Gastroesophageal sphincter (tissue), 4 donors: ENCODE measurements around the gene XYLT1. TPM values are rescaled to one million over a fixed set of nuclear protein-coding genes. Genes with fewer than 3 reads are reported as not detected.

Experiments used
- ATAC-seq: fragments of 150-250 bp; one replicate; pipeline ENCODE4 v1.9.1; 2016; ENCODE audit warnings: mild to moderate bottlenecking, moderate library complexity
- H3K27ac ChIP-seq, 4 donors: fragments of 200-600 bp; sonication (generic) in 3 of 4; 1 replicate in 3 of 4; 2 replicates in 1 of 4; pipeline ENCODE4 v1.5.1; 2016 to 2019
- H3K27me3 ChIP-seq: fragments of 200-600 bp; sonication (generic); one replicate; pipeline ENCODE4 v1.5.1; 2019
- H3K36me3 ChIP-seq, 2 donors: fragments of 200-600 bp; sonication (generic); one replicate each; pipeline ENCODE4 v1.5.1; 2019; ENCODE audit warnings: control low read depth in 1 of 2
- H3K4me1 ChIP-seq, 3 donors: fragments of 200-600 bp; sonication (generic); 1 replicate in 2 of 3; 2 replicates in 1 of 3; pipeline ENCODE4 v1.5.1; 2016 to 2019; ENCODE audit warnings: control low read depth in 2 of 3
- H3K4me3 ChIP-seq, 2 donors: fragments of 200-600 bp; sonication (generic); one replicate each; pipeline ENCODE4 v1.5.1; 2019; ENCODE audit warnings: mild to moderate bottlenecking in 1 of 2, moderate library complexity in 1 of 2
- H3K9me3 ChIP-seq, 3 donors: fragments of 200-600 bp; sonication (generic); one replicate each; pipeline ENCODE4 v1.5.1; 2017 to 2019; ENCODE audit warnings: control low read depth in 2 of 3
- CTCF ChIP-seq, 4 experiments: fragments of 200-600 bp in 2 of 4; fragments of 450-650 bp in 2 of 4; sonication (generic) in 1 of 4; IDR thresholded peaks; one replicate each; pipeline ENCODE4 v1.5.1; 2017 to 2019; ENCODE audit warnings: antibody characterized with exemption in 4 of 4, mild to moderate bottlenecking in 2 of 4, moderate library complexity in 2 of 4
- EP300 ChIP-seq: sonication (generic); formaldehyde crosslinking; IDR thresholded peaks from one replicate; pipeline ENCODE4 v1.6.1; 2017; ENCODE audit warnings: antibody characterized with exemption, mild to moderate bottlenecking
- POLR2A ChIP-seq, 2 donors: fragments of 450-650 bp; IDR thresholded peaks; one replicate each; pipeline ENCODE4 v1.6.1; 2017; ENCODE audit warnings: antibody characterized with exemption in 2 of 2, mild to moderate bottlenecking in 2 of 2, moderate library complexity in 1 of 2
- POLR2AphosphoS5 ChIP-seq: sonication (generic); formaldehyde crosslinking; IDR thresholded peaks from one replicate; pipeline ENCODE4 v1.6.1; 2017; ENCODE audit warnings: antibody characterized with exemption
- WGBS, 2 donors: methylation state at CpG; one replicate each; pipeline ENCODE4 v1.1.5; 2018; ENCODE audit warnings: low coverage in 1 of 2; 5-methylcytosine and 5-hydroxymethylcytosine counted together
- total RNA-seq, 4 donors: library from RNA; depleted of rRNA; stranded (reverse); fragments of >200 nt; gene quantifications; one replicate each; pipeline ENCODE4 v1.1.0, GENCODE V29; 2016

The XYLT1 gene
- total RNA-seq, 4 donors from 2014 or later: 19.1 to 51.6 (median 23.7) TPM

DNA sequence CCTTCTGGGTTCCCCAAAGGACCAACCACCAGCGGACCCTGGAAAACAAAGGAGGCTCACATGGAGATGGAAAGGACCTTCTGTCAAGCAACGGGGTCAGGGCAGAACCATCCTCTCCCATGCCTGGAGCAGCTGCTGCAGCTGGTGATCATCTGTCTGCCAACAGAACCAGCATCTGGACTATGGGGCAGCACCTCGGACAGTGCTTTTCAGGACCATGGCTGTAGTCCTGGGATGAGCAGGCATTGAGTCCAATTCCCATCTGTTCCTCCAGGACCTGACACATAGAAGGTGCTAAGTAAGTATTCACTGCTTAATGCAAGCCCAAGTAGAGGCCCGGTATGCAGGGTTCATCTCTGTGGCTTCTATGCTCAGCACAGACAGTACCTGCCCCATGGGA is 304.7 kb downstream of the XYLT1 start:
- TF ChIP-seq POLR2AphosphoS5: no peak
- TF ChIP-seq EP300: no peak
- TF ChIP-seq POLR2A (IDR thresholded peaks at IDR 0.05): no peak
- no peak for TF ChIP-seq CTCF (IDR thresholded peaks at IDR 0.05)
- Histone ChIP-seq H3K36me3 (peaks cover 0 to 25% of the 10 kb centered on the region in 2 donors), H3K27me3 (no peaks in the 10 kb centered on the region), H3K9me3 (no peaks in the 10 kb centered on the region), H3K4me3 (no peak overlapping the region), H3K4me1 (no peaks in the 10 kb centered on the region), H3K27ac (no peak overlapping the region)
- 86 to 100% methylated on average over 1 of the region's 4 CpGs for WGBS, 2 donors
- no peak for ATAC-seq

DNA sequence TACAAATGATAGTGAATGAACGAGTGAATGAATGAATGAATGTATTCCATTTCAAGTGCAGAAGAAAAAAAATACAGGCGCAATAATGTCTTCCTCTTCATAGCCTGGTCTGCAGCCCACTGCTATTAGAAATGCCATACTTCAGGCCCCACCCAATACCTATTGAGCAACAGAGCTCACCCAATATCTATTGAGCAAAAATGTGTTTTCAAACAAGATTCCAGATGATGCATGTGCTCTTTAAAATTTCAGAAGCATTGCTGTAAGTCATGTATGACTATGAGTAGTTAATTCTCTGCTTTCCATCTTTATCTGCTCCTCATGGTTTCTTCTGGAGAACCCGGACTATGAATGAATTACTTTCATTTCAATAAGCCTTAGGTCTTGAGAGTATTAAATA is 308.2 kb downstream of the XYLT1 start:
- WGBS, 2 donors: 90 to 100% methylated on average over 1 to 3 of the region's 3 CpGs
- TF ChIP-seq CTCF (IDR thresholded peaks at IDR 0.05): no peak
- TF ChIP-seq POLR2A (IDR thresholded peaks at IDR 0.05): no peak
- no peak for TF ChIP-seq POLR2AphosphoS5
- TF ChIP-seq EP300: no peak
- H3K4me3 ChIP-seq: no peak overlapping the region
- H3K27ac ChIP-seq: no peak overlapping the region
- no peaks in the 10 kb centered on the region for H3K27me3 ChIP-seq
- H3K4me1 ChIP-seq: no peaks in the 10 kb centered on the region
- ATAC-seq: no peak
- no peaks in the 10 kb centered on the region for H3K9me3 ChIP-seq
- H3K36me3 ChIP-seq: peaks cover 0 to 26% of the 10 kb centered on the region in 2 donors

GRCh38 chr16:17160920-17161431 is 309.8 kb downstream of the XYLT1 start:
- Histone ChIP-seq H3K4me1 (no peaks in the 10 kb centered on the region), H3K36me3 (peaks cover 0 to 23% of the 10 kb centered on the region in 2 donors), H3K4me3 (no peak overlapping the region), H3K27me3 (no peaks in the 10 kb centered on the region), H3K9me3 (no peaks in the 10 kb centered on the region), H3K27ac (no peak overlapping the region)
- WGBS, 2 donors: 57 to 59% methylated on average over 1 to 5 of the region's 17 CpGs
- ATAC-seq: no peak
- TF ChIP-seq POLR2A (IDR thresholded peaks at IDR 0.05): no peak
- no peak for TF ChIP-seq CTCF (IDR thresholded peaks at IDR 0.05)
- no peak for TF ChIP-seq POLR2AphosphoS5
- TF ChIP-seq EP300: no peak

GRCh38 chr16:17160285-17160853 is 310.4 kb downstream of the XYLT1 start:
- Histone ChIP-seq H3K27me3 (no peaks in the 10 kb centered on the region), H3K9me3 (no peaks in the 10 kb centered on the region), H3K4me1 (no peaks in the 10 kb centered on the region), H3K4me3 (no peak overlapping the region), H3K27ac (no peak overlapping the region), H3K36me3 (peaks cover 0 to 21% of the 10 kb centered on the region in 2 donors)
- ATAC-seq: no peak
- 70 to 78% methylated on average over 9 to 11 of the region's 18 CpGs for WGBS, 2 donors
- no peak for TF ChIP-seq POLR2AphosphoS5
- no peak for TF ChIP-seq EP300
- TF ChIP-seq POLR2A (IDR thresholded peaks at IDR 0.05): no peak
- TF ChIP-seq CTCF (IDR thresholded peaks at IDR 0.05): no peak

DNA sequence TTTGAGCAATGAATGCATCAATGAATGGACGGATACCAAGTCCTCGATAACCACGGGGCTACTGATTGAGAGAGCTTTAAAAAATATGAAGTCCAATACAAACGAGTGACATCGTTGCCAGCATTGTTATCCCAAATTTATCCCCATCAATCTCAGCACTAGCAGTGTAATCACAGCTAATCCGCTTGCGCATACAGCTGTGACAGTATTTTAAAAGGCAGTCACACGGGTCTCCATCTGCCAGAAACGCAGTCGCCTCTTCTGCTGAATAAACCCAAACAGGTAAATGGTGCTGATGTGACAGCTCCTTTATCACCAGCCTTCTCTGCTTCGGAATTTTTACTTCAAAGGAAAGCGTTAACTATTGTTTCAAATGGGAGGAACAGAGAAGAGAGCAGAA is 311.1 kb downstream of the XYLT1 start:
- Histone ChIP-seq H3K4me3 (no peak overlapping the region), H3K9me3 (no peaks in the 10 kb centered on the region), H3K27ac (no peak overlapping the region), H3K4me1 (no peaks in the 10 kb centered on the region), H3K36me3 (peaks cover 0 to 25% of the 10 kb centered on the region in 2 donors), H3K27me3 (no peaks in the 10 kb centered on the region)
- no peak for TF ChIP-seq CTCF (IDR thresholded peaks at IDR 0.05)
- no peak for TF ChIP-seq POLR2A (IDR thresholded peaks at IDR 0.05)
- no peak for TF ChIP-seq POLR2AphosphoS5
- no peak for TF ChIP-seq EP300
- 52 to 64% methylated on average over 8 to 12 of the region's 12 CpGs for WGBS, 2 donors
- ATAC-seq: no peak
